ENCODE data around the gene LILRB3.
"Not testable (repeated sequence)": the region's sequence is repeated elsewhere in the genome, so short reads cannot be mapped to it uniquely, and the experiment has no call there.

- TF ChIP-seq CTCF, POLR2A, EP300, POLR2AphosphoS5 (IDR thresholded peaks at IDR 0.05): not testable (repeated sequence)
These were observed 28.3 kb downstream of the LILRB3 start for GRCh38 chr19:54194463-54194862.

Data from suprapubic skin (tissue), 4 donors.